Mammary epithelial cell (primary cell): ENCODE data around the gene HLA-DPB1.

Experiments
- CTCF ChIP-seq, 2 donors: IDR thresholded peaks in 1 of 2; conservative IDR thresholded peaks in 1 of 2; 2 replicates each; pipeline ENCODE4 v1.5.1; 2011 to 2012; ENCODE audit warnings: inconsistent platforms in 2 of 2, low read length in 2 of 2, mild to moderate bottlenecking in 2 of 2, control low read depth in 1 of 2, low read depth in 1 of 2; ENCODE audit not compliant: insufficient read depth in 1 of 2; ENCODE audit errors: extremely low read depth in 1 of 2
- EZH2 ChIP-seq: IDR thresholded peaks from 2 replicates; pipeline ENCODE4 v1.6.1; 2012; ENCODE audit warnings: low read length, inconsistent platforms, borderline replicate concordance

GRCh38 chr6:33116841-33117711, 41.3 kb downstream of the HLA-DPB1 start:
- TF ChIP-seq EZH2 (no peak), CTCF (conservative IDR thresholded peaks at IDR 0.05 in 1 of 2, IDR thresholded peaks at IDR 0.05 in 1 of 2; ENCODE audit: extremely low read depth in 1 of 2, insufficient read depth in 1 of 2, low read depth in 1 of 2, low read length in 2 of 2) (no peak)
